HL-60/S4 treated with phorbol 12-myristate 13-acetate at 8.2 ng/mL for 4 days and 3 days (cell line): ENCODE results near the gene TMEM40.
"Not testable (repeated sequence)": the region's sequence is repeated elsewhere in the genome, so short reads cannot be mapped to it uniquely, and the experiment has no call there.

Experiments
- in situ Hi-C: fragments of 300-500 bp; cut with MboI; formaldehyde crosslinking; loops from 2 replicates; pipeline ENCODE4 v1.15.0; 2022; ENCODE audit warnings: low sequenced_read_pairs

TMEM40 gene

GRCh38 chr3:12722226-12722625 lies 36.8 kb downstream of the TMEM40 start:
- in situ Hi-C loops = no loop called here

GRCh38 chr3:12719984-12720898 lies 38.8 kb downstream of the TMEM40 start:
- in situ Hi-C loops = no loop called here

- in situ Hi-C loops = no loop called here
Observed at GRCh38 chr3:12719541-12719940, 39.5 kb downstream of the TMEM40 start.

- in situ Hi-C loops = no loop called here
Observed at GRCh38 chr3:12716605-12717151, 42.4 kb downstream of the TMEM40 start.

GRCh38 chr3:12714278-12714677 lies 44.8 kb downstream of the TMEM40 start:
- in situ Hi-C loops = no loop called here

GRCh38 chr3:12710062-12710461 lies 49.0 kb downstream of the TMEM40 start:
- in situ Hi-C loops = no loop called here

GRCh38 chr3:12709334-12709733 lies 49.7 kb downstream of the TMEM40 start:
- in situ Hi-C loops = no loop called here

GRCh38 chr3:12708584-12709192 lies 50.4 kb downstream of the TMEM40 start:
- in situ Hi-C loops = no loop called here

- in situ Hi-C loops = no loop called here
Observed at GRCh38 chr3:12707449-12707848, 51.6 kb downstream of the TMEM40 start.

GRCh38 chr3:12706504-12707253 lies 52.4 kb downstream of the TMEM40 start:
- in situ Hi-C loops = no loop called here

GRCh38 chr3:12705981-12706380 lies 53.1 kb downstream of the TMEM40 start:
- in situ Hi-C loops = no loop called here

GRCh38 chr3:12705374-12705926 lies 53.6 kb downstream of the TMEM40 start:
- in situ Hi-C loops = no loop called here

GRCh38 chr3:12702501-12702900 lies 56.6 kb downstream of the TMEM40 start:
- in situ Hi-C loops = no loop called here

GRCh38 chr3:12701601-12702000 lies 57.5 kb downstream of the TMEM40 start:
- in situ Hi-C loops = not testable (repeated sequence)

- in situ Hi-C loops = no loop called here
Observed at GRCh38 chr3:12700800-12701199, 58.3 kb downstream of the TMEM40 start.

GRCh38 chr3:12695916-12696315 lies 63.1 kb downstream of the TMEM40 start:
- in situ Hi-C loops = no loop called here

GRCh38 chr3:12695112-12695511 lies 63.9 kb downstream of the TMEM40 start:
- in situ Hi-C loops = no loop called here

GRCh38 chr3:12692444-12692843 lies 66.6 kb downstream of the TMEM40 start:
- in situ Hi-C loops = no loop called here

GRCh38 chr3:12689997-12690711 lies 68.9 kb downstream of the TMEM40 start:
- in situ Hi-C loops = no loop called here

- in situ Hi-C loops = no loop called here
Observed at GRCh38 chr3:12687948-12688347, 71.1 kb downstream of the TMEM40 start.
